Measurements from ENCODE around the gene CHMP3.

CHMP3 gene

DNA sequence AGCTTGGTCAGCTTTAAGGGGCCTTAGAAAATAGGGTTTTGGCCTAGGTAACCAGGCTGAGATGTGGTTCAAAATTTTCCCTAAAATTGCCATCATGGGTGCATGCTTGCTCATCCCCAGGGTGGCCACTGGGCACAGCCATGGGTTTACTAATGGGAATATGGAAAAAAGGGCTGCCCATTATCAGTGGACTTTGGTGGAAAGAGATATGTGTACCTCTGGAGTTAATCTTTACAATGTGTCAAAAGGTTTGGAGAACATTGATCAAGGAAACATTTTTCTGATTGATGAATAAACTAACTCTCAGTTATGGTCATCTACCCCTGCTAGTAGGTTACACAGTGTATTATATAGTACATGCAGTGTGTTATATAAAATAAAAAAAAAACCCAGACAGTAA is 109.0 kb downstream of the CHMP3 start:
- TF ChIP-seq CREB1 (IDR thresholded peaks at IDR 0.05; ENCODE audit: low read depth) (no peak), USF1 (IDR thresholded peaks at IDR 0.05) (no peak), TCF12 (IDR thresholded peaks at IDR 0.05; ENCODE audit: low read depth) (no peak), TEAD4 (IDR thresholded peaks at IDR 0.05) (no peak), RAD21 (IDR thresholded peaks at IDR 0.05; ENCODE audit: low read depth) (no peak), EP300 (IDR thresholded peaks at IDR 0.05; ENCODE audit: borderline replicate concordance) (no peak), REST (IDR thresholded peaks at IDR 0.05; ENCODE audit: low read depth) (no peak), TAF1 (IDR thresholded peaks at IDR 0.05; ENCODE audit: low read depth) (no peak), ZBTB7A (IDR thresholded peaks at IDR 0.05; ENCODE audit: low read depth) (no peak), FOXM1 (IDR thresholded peaks at IDR 0.05; ENCODE audit: borderline replicate concordance, low read depth) (no peak), NFIC (IDR thresholded peaks at IDR 0.05) (no peak), YY1 (IDR thresholded peaks at IDR 0.05; ENCODE audit: low read depth) (no peak), EGR1 (IDR thresholded peaks at IDR 0.05) (no peak), CEBPB (IDR thresholded peaks at IDR 0.05) (no peak)
- TF ChIP-seq, protein P1, sequence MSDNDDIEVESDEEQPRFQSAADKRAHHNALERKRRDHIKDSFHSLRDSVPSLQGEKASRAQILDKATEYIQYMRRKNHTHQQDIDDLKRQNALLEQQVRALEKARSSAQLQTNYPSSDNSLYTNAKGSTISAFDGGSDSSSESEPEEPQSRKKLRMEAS (IDR thresholded peaks at IDR 0.05): no peak

DNA sequence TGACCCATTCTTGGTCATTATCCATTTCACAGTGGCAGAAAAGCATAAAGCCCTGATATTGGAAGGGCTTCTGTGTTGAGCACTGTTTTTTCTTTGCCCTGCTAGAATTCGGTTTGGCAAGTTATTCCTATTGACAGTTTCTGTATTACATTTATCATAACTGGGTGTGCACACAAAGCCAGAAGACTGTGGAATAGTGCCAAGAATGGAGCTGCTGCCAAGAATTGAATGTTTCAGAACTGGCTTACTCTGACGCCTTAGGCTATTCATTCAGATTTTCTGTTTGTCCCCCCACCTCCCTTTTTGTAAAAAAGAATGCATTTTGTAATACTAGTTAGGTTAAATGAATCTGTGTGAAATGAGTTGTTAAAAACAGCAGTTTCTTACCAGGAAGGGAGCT is 109.4 kb downstream of the CHMP3 start:
- no peak for TF ChIP-seq TCF12 (IDR thresholded peaks at IDR 0.05; ENCODE audit: low read depth)
- TF ChIP-seq YY1 (IDR thresholded peaks at IDR 0.05; ENCODE audit: low read depth): no peak
- no peak for TF ChIP-seq TAF1 (IDR thresholded peaks at IDR 0.05; ENCODE audit: low read depth)

Measured in Ishikawa (cell line).